ENCODE measurements around the gene NRSN2. TPM values are rescaled to one million over a fixed set of nuclear protein-coding genes. Genes with fewer than 3 reads are reported as not detected.

The NRSN2 gene
- total RNA-seq, 1 experiment from 2014 or later: 22.7 TPM

DNA sequence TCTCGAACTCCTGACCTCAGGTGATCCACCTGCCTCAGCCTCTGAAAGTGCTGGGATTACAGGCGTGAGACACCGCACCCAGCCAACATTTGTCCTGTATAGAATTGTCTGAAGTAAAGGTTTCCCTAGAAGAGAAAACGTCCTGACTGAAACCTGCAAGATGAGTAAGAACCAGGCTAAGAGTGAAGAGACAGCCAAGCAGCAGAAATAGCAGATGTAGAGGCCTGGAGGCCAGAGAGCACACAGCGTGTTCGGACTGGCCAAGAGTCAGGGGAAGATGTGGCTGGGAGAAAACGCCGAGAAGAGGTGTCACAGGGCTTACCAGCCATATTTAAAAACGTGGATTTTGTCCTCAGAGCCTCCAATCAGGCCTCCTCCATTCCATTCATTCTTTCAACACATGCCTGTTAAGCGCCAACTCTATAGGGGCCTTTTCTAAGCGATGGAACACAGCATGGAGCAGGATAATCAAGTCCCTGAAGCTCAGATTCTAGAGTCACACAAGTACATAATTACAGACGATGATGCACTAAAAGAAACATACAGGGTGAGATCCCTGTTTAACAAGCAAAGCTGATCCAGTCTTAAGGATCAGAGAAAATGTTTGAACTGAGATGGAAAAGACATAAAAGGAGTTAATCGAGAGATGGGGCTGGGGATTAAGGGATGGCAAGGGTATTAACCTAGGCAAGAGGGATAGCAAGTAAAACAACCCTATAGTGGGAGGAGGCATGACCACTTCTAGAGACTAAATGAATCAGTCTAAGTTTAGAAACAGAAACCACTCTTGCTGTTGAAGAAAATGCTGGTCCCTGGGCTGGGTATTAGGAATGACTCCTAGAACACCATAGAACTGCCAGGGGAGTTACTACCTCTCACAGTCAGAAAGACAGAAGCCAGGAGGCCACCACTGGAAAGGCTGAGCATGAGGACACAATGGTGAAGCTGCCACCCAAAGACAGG, 44.7 kb upstream of the NRSN2 start:
- Mint-ChIP-seq H3K36me3 (ENCODE audit: insufficient read depth in 1 of 3, low read depth in 3 of 3) (peaks cover 14 to 17% (median 15%) of the 10 kb centered on the region in 3 experiments), H3K27ac (peak overlapping the region in 2 of 3 experiments; percentile 42 to 94; a peak in 3 of 7 replicates), H3K27me3 (ENCODE audit: low read depth) (peaks cover 10% of the 10 kb centered on the region), H3K4me1 (peaks cover 41 to 44% of the 10 kb centered on the region in 2 experiments), H3K9me3 (no peaks in the 10 kb centered on the region; a peak in 1 of 5 replicates), H3K4me3 (peak overlapping the region in 1 of 2 experiments; percentile 99; a peak in 3 of 5 replicates)
- Histone ChIP-seq H3K27ac (ENCODE audit: insufficient read length, low read depth, low read length) (no peak overlapping the region), H3K9me3 (ENCODE audit: control insufficient read depth, low read depth, low read length) (no peaks in the 10 kb centered on the region), H3K79me1 (ENCODE audit: insufficient read depth, low read depth, low read length, poor library complexity, severe bottlenecking) (no peaks in the 10 kb centered on the region), H3K79me2 (ENCODE audit: insufficient read depth, low read length) (peaks cover 17% of the 10 kb centered on the region; the same call in 1 of the 2 replicates), H4K20me1 (ENCODE audit: control insufficient read depth, insufficient read depth, insufficient read length) (no peaks in the 10 kb centered on the region), H4K91ac (ENCODE audit: insufficient read length, low read depth, low read length) (no peak overlapping the region), H2BK15ac (ENCODE audit: low read depth, low read length) (no peak overlapping the region), H2AK5ac (ENCODE audit: insufficient read length, low read length) (no peak overlapping the region), H3K4me1 (ENCODE audit: insufficient read depth, low read length) (peaks cover 10% of the 10 kb centered on the region; the same call in 1 of the 2 replicates), H2BK12ac (ENCODE audit: insufficient read length, low read depth, low read length) (no peak overlapping the region), H4K5ac (ENCODE audit: insufficient read length, low read depth, low read length) (no peak overlapping the region), H3K9ac (ENCODE audit: extremely low read depth, insufficient read length, low read length) (no peak overlapping the region), H3K4ac (ENCODE audit: low read depth, low read length) (no peak overlapping the region), H3K56ac (ENCODE audit: insufficient read length, low read depth, low read length) (no peak overlapping the region), H3K4me2 (ENCODE audit: insufficient read depth, insufficient read length, low read length) (no peak overlapping the region), H3K23ac (ENCODE audit: insufficient read length, low read depth, low read length) (no peak overlapping the region), H3T11ph (ENCODE audit: low read length) (no peak overlapping the region), H3K18ac (ENCODE audit: insufficient read length, low read depth, low read length) (no peak overlapping the region), H3K27me3 (ENCODE audit: insufficient read depth, low read length) (no peaks in the 10 kb centered on the region), H2BK20ac (ENCODE audit: low read depth, low read length, poor library complexity, severe bottlenecking) (no peak overlapping the region), H3K14ac (ENCODE audit: insufficient read depth, low read length) (no peak overlapping the region), H2BK5ac (ENCODE audit: insufficient read length, low read length) (no peak overlapping the region), H2AFZ (ENCODE audit: low read length) (no peak overlapping the region), H4K8ac (replicated peaks; ENCODE audit: insufficient read length, low read depth, low read length) (no peak overlapping the region), H3K23me2 (ENCODE audit: insufficient read length, low read depth, low read length, poor library complexity, severe bottlenecking) (peaks cover 24% of the 10 kb centered on the region), H2BK120ac (ENCODE audit: low read depth, low read length, poor library complexity, severe bottlenecking) (no peak overlapping the region)
- no CpG with 5 or more reads among the region's 13 CpGs for WGBS (ENCODE audit: extremely low coverage, insufficient read length, low lambda C conversion rate)
- DNase-seq: no peak
- TF ChIP-seq, protein P1, sequence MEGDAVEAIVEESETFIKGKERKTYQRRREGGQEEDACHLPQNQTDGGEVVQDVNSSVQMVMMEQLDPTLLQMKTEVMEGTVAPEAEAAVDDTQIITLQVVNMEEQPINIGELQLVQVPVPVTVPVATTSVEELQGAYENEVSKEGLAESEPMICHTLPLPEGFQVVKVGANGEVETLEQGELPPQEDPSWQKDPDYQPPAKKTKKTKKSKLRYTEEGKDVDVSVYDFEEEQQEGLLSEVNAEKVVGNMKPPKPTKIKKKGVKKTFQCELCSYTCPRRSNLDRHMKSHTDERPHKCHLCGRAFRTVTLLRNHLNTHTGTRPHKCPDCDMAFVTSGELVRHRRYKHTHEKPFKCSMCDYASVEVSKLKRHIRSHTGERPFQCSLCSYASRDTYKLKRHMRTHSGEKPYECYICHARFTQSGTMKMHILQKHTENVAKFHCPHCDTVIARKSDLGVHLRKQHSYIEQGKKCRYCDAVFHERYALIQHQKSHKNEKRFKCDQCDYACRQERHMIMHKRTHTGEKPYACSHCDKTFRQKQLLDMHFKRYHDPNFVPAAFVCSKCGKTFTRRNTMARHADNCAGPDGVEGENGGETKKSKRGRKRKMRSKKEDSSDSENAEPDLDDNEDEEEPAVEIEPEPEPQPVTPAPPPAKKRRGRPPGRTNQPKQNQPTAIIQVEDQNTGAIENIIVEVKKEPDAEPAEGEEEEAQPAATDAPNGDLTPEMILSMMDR (conservative IDR thresholded peaks at IDR 0.05): no peak
